LNCAP (cell line): ENCODE results near the gene SP1.

Experiments
- TF ChIP-seq, protein P1 (sequence below): fragments of 450-650 bp; IDR thresholded peaks from 2 replicates; pipeline ENCODE4 v1.5.1; 2017; ENCODE audit warnings: mild to moderate bottlenecking

The SP1 gene

GRCh38 chr12:53450936-53451335 is 71.0 kb downstream of the SP1 start:
- TF ChIP-seq, protein P1, sequence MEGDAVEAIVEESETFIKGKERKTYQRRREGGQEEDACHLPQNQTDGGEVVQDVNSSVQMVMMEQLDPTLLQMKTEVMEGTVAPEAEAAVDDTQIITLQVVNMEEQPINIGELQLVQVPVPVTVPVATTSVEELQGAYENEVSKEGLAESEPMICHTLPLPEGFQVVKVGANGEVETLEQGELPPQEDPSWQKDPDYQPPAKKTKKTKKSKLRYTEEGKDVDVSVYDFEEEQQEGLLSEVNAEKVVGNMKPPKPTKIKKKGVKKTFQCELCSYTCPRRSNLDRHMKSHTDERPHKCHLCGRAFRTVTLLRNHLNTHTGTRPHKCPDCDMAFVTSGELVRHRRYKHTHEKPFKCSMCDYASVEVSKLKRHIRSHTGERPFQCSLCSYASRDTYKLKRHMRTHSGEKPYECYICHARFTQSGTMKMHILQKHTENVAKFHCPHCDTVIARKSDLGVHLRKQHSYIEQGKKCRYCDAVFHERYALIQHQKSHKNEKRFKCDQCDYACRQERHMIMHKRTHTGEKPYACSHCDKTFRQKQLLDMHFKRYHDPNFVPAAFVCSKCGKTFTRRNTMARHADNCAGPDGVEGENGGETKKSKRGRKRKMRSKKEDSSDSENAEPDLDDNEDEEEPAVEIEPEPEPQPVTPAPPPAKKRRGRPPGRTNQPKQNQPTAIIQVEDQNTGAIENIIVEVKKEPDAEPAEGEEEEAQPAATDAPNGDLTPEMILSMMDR: no peak

- TF ChIP-seq, protein P1: peak; percentile 90
These were observed 71.7 kb downstream of the SP1 start, which contains the start of gene PCBP2 for GRCh38 chr12:53451661-53452158. Gene PCBP2, plus strand, starts transcription at chr12:53452102. Its CDS starts 2,699 bp downstream, at chr12:53454801.

- TF ChIP-seq, protein P1: peak; percentile 57
These were observed 72.4 kb downstream of the SP1 start for GRCh38 chr12:53452159-53453077.

DNA sequence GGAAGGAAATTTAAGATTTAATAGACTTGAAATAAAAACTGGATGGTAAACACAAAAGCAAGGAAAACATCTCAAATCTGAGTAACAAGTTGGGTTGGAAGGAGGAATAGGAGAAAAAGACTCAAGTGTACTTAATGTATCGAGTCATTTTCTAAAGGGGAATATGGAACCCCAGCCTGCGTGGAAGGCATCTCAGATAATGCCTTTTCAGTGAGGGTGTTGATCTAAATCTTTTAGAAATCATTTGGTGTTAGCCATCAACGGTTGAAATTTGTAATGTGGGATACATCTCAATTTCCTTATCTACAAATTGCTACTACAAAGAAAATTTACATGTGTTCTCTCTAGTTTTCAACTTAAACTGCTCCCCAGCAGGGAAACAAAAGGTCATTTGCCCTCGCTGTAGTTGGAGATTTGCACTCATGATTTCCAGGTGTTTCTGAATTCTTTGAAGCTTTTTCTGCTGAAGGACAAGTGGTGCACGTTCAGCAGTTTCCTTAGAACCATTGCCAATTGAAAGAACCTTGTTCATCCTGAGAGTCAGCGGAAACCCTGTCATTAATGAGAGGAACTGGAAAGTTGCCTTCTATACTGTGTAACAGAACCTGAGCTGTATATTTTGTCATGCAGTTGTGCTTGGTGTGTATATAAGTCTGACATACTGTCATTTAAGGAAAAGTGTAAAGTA is 74.1 kb downstream of the SP1 start:
- TF ChIP-seq, protein P1: no peak

- TF ChIP-seq, protein P1: no peak
These were observed 74.7 kb downstream of the SP1 start for GRCh38 chr12:53454707-53455106.

GRCh38 chr12:53456654-53457366 is 76.8 kb downstream of the SP1 start:
- TF ChIP-seq, protein P1: no peak

DNA sequence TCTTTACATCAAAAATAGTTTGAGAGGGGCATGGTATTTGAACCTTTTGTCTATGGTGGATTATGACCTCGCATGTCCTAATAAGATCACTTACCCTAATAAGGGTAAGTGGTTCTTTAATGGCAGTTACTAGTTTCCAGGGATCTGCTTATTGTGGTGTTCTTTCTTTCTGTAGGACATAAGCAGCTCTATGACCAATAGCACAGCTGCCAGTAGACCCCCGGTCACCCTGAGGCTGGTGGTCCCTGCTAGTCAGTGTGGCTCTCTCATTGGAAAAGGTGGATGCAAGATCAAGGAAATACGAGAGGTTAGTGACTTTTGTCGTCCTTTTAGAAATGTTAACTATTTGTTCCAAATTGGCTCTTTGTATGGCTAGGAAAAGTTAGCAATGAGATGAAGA is 79.1 kb downstream of the SP1 start:
- TF ChIP-seq, protein P1: no peak
